Measurements from ENCODE around the gene PRKRA.
"Not testable (repeated sequence)": the region's sequence is repeated elsewhere in the genome, so short reads cannot be mapped to it uniquely, and the experiment has no call there.

Gene PRKRA

DNA sequence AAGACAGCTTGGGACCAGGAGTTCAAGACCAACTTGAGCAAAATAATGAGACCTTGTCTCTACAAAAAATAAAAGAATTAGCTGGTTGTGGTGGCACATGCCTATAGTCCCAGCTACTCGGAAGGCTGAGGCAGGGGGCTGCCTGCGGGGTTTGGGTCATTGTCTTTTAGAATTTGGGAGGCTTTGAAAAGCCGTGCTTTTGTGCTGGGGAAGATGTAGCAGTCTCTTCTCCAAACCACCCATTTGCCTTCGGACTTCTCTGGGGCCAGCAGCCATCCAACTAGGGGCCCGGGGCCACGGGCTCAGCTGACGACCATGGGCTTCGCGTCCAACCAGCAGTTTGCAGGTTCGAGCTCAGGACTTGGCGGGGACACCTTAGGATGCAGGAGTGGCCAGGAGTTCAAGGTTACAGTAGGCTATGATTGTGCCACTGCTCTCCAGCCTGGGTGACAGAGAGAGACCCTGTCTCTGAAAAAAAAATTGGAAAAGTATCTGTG is 6.5 kb upstream of the PRKRA start:
- no peak for DNase-seq (ENCODE audit: low read depth)

DNA sequence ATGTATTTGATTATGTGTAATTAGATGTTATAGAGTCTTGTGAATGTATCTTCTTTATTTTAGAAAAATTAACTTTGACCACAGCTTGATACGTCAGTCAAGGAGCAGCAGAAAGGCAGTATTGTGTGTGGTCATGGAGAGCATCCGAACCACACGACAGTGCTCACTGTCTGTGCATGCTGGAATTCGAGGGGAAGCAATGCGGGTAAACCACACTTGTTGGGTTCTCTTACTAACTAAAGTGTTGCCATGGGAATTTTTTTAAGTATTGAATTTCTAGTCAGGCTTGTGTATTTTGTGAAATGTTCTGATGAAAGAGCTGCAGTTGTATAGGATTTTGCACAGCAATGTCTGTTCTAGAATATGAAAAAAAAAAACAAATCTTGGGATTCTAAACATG is 5.0 kb upstream of the PRKRA start:
- no peak for DNase-seq (ENCODE audit: low read depth)

DNA sequence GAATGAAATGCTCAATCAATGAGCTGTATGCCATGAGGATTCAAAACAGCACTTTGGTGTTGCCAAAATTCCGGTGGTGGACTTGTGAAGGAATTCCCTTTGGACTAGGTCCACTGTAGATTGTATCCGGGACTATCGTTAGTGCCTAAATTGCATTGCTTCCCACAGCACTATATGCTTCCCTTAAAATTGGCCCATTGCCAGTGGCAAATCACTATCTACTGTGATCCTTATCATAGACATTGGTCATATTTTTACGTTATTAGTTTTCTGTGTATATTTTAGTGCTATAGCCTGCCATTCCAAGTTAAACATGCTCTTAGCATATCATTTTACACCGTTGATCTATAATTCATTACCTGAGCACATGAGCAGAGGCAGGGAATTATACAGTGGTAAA is 1.9 kb upstream of the PRKRA start:
- no peak for DNase-seq (ENCODE audit: low read depth)

DNA sequence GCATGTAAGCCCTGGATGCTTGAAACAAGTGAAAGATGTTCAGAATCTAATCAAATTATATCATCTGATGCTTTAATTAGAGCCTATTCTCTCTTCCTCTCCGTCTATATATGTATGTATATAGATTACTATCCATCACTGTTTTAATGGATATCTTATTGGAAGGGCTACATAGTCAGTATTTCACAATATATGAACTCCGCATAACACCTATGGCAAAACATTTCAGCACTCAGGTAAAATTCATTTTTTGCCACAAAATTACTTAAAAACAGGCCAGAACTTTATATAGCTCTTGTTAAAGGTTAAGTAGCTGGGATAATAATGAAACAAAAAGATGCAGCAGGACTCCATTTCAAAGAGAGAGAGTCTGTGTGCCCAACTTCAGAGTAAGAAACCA is 1.4 kb upstream of the PRKRA start:
- no peak for DNase-seq (ENCODE audit: low read depth)

DNA sequence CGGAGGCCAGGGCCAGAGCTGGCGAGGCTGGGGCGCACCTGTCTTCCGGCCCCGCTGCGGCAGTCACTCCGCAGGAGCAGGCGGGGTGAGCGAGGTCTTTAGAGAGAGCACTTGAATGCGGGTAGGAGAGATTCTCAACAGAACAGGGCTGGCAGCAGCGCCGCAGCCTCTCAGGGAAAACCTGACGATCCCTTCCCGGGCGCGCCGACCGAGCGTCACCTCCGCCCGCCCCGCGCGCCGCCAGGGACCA is 526 bp downstream of the PRKRA start:
- no peak for DNase-seq (ENCODE audit: low read depth)

DNA sequence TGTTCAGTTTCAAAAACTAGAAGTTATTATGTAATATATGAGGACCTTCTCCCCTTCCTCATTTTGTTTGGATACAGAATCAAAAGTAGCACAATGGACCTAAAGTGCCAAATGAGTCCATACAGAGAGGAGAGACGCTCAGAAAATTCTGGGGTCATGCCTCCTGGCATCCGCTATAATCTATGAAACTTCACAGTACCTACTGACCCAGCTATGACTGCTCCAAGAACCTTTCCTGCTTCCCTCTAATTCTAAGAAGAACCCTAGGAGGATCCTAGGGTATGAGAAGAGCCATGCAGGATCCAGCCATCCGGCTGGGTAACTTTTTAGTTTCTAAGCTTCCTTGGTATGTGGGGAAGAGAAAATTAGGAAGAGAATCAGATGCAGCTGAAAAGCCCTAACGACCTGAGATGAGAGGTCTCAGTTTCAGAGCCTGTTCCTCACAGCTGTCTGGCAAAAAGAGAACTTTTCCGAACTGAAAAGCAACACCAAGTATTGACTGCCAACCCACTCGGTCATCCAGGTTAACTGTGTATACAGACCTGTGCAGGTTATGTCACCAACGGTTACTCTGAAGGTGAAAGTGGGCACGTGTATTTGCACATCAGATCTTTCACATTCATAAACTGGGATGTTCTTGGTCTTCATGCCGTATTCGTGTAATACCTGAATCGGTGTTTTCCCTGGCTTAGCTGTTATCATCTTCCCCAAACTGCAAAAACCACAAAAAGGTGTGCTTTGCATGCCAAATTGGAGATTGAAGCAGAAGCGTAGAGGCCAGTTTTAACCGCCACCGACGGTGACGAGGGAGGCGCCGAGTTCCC is 1.1 kb downstream of the PRKRA start:
- DNase-seq (ENCODE audit: low read depth), result peak; percentile 6

DNA sequence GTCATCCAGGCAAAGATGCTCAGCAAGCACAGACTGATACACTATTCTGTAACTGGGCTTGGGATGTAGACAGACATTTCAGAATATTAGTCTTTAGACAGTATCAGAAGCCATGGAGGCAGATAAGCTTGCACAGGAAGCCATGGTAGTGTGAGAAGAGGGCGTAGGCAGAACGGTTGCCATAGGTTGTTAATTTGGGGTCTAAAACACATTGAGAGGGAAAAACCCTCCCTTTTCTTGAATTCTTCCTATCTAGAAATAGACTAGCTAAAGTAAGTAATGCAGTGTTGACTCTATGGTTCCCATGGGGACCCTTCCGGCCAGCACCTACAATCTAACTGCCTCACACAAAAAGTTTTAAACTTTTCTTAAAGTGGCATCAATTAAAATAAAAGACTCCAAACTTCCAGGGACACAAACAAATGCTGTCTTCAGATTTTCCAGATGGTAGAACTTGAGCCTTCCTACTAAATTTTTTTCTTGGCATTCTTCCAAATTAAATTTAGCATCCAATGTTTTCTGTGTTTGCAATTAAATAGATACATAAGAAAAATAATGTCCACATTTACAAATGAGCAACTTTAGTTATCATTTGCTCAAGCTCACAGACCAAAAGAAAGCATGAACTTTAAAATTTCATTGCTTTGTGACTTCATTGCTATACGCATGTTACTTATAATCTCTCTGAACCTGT is 1.9 kb downstream of the PRKRA start:
- no peak for DNase-seq (ENCODE audit: low read depth)

DNA sequence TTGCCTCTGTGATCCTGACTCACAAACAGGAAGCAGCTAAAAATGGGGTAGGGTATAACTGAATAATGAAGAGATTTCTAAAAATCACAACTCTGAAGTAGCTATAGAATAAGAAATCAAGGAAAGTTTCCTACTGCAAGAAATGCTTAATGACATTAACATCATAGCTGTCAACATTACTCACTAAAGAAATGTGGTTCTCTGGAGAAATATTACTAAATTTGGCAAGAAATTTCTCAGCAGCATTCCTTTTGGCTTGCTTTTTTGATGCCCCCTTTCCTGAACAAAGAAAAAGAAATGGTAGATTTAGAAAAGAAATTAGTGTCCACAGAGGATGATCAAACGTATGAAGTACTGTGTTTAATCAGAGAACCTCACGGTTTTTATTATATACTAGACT is 9.5 kb downstream of the PRKRA start:
- DNase-seq (ENCODE audit: low read depth), result no peak

DNA sequence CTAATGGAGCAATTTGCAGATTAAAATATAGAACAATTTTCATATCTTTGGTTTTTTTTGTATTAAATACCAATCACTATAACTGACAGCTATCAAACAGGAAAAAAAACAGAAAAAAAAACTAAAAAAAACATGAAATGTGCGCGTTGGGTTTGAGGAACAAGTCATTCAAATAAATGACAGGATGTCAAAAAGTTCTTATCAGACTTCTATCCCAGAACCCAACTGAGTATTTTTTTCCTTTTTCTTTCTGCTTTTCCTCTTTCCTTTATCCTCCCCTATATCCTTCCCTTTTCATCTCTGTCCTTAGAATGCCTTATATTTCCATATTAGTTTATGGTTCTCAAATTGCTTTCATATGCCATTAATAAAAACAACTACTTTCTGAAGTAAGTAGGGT is 14.3 kb downstream of the PRKRA start:
- no peak for DNase-seq (ENCODE audit: low read depth)

DNA sequence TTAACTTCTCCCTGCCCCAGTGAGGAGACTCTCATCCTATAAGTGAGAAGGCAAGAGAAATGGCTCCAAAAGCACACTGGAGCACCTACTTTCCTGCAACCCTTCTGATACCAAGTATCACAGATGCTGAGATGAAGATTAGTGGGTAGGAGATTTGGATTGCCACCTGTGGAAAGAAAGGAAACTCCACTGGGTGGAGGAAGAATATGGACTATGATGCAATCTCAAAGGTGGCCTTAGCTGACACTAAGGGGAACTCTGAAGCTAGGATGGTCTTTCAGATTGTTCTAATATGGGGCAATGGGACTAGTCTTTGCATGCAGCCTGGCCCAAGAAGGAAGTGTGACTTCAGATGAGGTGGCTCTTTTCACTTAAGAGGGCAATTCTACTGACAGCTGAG is 21.6 kb downstream of the PRKRA start:
- no peak for DNase-seq (ENCODE audit: low read depth)

DNA sequence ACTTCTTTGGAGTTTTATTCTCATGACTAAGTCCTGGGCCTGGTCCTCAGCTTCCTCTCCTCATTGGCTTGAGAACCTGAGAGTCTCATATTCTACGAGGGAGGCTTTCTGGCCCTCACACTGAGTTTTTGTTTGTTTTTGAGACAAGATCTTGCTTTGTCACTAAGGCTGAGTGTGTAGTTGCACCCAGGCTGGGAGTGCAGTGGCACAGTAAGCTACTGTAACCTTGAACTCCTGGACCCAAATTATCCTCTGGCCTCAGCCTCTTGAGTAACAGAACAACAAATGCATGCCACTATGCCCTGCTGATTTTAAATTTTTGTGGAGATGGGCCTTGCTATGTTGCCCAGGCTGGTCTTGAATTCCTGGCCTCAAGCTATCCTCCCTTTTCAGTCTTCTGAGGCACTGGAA is 22.6 kb downstream of the PRKRA start:
- DNase-seq (ENCODE audit: low read depth), result no peak

DNA sequence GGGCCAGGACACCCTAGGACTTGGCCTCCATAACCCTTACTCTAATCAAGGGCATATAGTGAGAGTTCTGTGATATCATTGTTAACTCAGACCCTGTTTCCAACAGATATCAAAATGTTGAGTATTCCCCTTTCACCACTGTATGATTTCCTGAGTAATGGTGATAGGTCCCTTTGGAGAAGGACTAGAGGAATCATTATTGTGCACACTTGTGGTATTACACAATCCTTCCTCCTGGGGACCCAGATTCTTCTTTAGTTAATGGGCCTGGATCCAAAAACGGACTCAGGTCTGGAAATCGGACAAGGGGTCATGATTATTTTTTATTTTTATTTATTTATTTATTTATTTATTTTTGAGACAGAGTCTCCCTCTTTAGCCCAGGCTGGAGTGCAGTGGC is 23.5 kb downstream of the PRKRA start:
- no peak for DNase-seq (ENCODE audit: low read depth)

DNA sequence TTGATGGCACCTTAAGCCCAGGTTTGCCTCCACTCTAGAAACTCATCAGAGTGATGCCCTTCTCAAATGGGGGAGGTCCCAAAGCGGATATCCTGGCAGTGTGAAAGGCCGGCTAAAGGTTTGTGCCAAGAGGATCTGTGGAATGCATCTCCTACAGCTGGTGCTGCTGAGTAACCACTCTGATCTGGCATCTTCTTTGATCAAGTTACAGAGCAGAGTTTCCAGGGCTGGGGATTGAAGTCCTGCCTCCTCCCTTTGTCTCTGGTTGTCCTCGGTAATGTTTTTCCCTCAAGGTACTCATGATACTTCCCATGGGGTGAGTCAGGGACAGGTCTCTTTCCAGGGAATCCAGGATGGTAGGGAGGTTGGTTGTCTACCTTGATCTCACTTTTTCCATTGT is 24.6 kb downstream of the PRKRA start:
- peak; percentile 42 for DNase-seq (ENCODE audit: low read depth)

DNA sequence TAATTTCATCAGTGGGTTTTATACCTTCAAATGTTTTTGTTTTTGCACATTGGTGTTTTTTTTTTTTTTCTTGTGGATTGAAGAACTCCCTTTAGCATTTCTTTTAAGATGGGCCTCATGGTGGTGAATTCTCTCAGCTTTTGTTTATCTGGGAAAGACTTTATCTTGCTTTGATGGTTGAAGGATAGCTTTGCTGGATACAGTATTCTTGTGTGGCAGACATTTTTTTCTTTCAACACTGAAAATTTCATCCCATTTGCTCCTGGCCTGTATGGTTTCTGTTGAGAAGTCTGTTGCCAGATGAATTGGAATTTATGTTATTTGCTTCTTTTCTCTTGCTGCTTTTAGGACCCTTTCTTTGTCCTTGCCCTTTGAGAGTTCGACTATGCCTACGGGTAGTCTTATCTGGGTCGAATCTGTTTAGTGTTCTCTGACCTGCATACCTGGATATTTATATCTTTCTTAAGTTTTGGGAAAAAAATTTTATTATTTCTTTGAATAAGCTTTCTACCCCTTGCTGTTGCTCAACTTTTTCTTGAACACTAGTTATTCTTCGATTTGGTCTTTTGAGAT is 25.6 kb downstream of the PRKRA start:
- no peak for DNase-seq (ENCODE audit: low read depth)

DNA sequence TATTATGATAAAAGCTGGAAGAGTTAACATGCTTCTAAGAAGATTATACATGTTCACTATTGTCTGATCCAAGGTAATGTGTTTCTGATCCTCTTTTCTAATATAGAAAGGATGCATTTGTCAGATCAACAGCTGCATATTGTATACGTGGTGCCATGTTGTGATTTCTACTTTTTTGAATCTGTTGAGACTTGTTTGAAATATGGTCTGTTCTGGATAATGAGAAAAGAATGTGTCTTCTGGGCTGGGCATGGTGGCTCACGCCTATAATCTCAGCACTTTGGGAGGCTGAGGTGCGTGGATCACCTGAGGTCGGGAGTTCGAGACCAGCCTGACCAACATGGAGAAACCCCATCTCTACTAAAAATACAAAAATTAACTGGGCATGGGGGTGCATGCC is 27.2 kb downstream of the PRKRA start:
- DNase-seq (ENCODE audit: low read depth), result not testable (repeated sequence)

DNA sequence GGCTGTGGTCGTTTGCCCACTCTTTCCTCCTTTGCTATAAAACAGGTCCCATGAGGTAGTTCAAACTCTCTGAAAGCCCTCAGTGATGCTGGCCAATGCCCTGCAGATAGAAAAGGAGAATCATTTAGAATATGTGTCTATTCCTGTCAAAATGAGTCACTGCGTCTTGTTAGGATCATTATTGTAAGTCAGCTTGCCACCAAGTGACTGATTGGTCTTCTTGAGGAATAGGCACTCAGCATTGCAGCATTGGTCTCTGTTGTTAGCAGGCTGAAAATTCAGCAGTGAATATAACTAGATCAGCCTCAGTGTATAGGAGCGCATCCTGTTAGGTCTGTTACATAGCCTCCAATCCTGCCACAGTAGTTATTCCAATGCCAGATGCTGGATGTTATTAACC is 28.9 kb downstream of the PRKRA start:
- no peak for DNase-seq (ENCODE audit: low read depth)

DNA sequence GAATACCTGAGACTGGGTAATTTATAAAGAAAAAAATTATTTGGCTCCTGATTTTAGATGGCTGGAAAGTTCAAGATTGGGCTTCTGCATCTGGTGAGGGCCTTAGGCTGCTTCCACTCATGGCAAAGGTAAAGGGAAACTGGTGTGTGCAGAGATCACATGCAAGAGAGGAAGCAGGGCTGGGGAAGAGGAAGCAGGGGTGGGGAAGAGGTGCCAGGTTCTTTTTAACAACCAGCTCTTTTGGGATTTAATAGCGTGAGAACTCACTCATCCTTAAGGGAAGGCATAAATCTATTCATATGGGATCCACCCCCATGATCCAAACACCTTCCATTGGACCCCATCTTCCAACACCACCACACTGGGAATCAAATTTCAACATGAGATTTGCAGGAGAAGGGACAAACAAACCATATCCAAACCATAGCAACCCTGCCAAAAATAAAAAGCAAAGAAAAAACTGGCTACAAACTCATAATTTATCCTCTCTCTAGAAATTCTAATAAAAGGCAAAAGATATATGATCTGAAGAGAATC is 30.4 kb downstream of the PRKRA start:
- DNase-seq (ENCODE audit: low read depth), result no peak

DNA sequence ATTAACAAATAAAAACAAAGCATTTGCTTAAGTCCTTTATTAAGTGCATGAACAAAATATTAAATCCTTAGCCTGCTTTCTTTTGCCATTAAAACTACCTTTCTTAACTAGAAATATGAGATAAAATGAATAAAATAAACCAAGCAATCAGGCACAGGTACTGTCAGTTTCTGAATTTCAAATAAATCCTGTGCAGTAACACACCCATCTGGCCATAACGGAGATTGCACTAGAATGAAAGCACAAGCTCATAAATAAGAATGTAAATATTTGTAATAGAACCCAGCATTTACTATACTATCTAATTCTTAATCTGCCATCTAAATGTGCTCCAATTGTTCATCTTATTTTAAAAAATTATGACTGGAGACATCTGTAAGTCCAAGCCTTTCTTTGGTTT is 31.9 kb downstream of the PRKRA start:
- DNase-seq (ENCODE audit: low read depth), result no peak

DNA sequence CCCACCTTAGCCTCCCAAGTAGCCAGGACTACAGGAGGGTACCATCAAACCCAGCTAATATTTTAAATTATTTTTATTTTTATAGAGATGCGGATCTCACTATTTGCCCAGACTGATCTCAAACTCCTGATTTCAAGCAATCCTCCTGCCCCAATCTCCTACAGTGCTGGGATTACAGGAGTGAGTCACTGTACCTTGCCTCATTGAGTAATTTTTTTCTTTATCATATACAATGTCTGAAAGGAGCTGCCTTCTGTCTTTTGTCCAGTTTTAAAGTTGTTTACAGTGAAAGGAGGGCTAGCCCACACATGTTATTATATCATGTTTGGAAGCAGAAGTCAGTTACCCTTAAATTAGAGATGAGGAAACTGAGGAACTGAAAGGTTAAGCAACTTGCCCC is 32.5 kb downstream of the PRKRA start:
- no peak for DNase-seq (ENCODE audit: low read depth)

DNA sequence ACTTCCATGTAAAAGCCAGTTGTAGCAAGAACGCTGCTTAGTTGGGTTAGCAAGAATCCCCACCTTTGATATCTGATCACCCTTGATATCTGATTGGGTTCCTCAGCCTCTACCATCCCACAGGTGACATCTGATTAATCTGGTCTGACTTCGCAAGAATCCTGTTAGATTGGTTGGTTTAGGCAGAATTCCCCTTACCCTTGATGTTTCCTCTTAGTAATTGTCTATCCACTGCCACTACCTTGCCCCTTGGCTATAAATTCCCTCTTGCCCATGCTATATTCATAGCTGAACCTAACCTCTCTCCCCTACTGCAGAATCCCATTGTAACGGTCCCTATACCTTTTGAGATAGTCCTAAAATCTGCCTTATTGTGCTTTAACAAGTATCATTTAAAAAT is 33.1 kb downstream of the PRKRA start:
- DNase-seq (ENCODE audit: low read depth), result no peak

DNA sequence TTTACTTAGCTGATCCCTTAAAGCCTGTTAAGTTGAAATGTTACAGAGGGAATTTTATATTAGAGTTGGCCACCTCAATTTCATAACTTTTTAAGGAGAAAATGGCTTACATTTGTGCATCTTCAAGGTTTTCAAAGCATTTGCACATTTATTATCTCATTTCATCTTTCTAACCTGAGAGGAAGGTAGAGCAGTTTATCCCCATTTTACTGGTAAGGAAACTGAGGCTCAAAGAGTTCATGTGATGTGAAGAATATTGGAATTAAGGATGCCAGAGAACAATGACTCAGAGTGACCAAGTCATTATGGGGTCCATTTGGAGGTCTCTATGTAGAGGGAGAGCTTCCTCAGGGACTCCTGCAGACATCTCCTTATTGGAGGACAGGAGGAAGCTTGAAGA is 35.0 kb downstream of the PRKRA start:
- DNase-seq (ENCODE audit: low read depth), result no peak

DNA sequence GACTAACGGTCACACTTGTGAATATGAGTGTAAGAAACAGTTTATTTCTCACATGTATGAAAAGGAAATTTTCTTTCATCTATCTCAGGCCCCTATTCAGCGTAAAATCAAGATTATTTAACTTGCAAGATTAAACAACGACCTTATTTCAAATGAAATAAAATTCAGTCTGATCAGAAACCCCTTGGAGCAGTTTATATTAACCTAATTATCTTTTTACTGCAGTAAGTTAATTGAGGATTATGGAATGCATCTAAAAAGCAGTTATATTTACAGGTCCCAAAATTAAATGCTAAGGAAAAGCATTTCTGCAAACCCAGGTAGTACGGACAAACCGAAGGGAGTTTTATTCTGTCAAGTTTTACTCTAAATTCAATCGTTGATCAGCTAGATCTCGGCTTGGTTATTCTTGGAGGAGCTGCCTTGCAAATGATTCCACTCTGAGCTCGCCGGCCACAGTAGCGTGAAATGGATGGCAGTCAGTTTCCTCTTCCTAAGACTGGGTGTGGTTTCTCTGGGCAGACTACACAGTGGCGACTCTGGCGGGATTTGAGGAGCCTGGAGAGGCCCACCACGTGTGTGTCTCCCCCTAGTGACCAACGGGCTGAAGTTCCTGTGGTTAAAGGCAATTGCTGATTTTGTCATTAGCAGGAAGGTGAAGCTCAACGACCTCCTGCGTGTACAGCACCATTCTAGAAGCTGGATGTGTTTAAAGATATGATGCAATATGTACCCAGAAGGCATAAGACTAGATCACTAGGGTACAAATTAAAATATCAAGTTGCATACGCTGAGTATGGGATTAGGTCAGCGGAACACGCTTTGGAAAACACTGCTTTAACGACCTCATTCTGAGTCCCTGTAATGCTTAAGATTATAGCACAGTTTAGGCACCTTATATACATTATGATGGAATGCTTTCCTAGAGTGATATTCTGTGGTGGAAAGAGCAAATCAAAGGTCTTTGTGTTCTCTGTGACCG is 36.4 kb downstream of the PRKRA start:
- peak; percentile 98 for DNase-seq (ENCODE audit: low read depth)
